SHP77 (cell line): ENCODE measurements around the gene CA7.
A peak's percentile ranks its signal among the peaks of the same experiment; 100 is the strongest.

Experiments used
- DNase-seq, 2 experiments: peaks; one replicate each; lab custom pipeline; 2025; lab: John Stamatoyannopoulos, UW

CA7 gene

DNA sequence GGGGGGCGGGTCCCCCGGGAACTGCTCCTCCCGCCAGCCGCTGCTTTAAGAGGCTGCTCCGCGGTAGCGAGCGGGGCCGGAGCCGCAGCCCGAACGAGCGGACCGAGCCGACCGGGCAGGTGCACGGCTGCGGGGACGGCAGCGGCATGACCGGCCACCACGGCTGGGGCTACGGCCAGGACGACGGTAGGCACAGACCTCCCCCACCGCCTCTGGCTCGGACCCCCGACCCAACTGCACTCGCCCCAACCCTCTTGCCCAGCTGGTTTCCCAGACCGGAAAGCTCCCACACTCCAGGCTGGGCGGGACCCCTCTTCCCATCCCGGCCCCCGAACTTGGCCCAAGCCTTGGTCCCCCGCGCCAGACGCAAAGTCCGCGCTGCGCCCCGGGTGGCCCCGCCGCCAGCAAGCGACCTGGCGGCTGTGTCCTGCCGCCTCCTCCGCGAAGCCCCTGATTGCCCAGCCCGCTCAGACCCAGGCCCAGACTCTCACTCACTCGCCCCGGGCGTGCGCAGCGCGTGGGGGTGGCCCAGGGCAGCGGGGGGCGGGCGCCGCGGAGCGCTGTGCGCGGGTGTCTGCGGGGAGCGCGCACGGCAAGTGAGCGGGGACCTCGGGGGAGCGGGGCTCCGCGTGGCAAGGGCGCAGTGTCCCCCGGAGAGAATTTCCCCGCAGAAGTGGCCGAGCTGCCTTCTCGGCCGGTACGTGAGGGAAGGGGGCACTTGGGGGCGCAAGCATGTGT is at the start of gene CA7:
TSS of gene CA7 (plus strand) at position 73 of the 738 bp plus-strand sequence. CDS start at position 147, 74 bp downstream.
- no peak for DNase-seq

DNA sequence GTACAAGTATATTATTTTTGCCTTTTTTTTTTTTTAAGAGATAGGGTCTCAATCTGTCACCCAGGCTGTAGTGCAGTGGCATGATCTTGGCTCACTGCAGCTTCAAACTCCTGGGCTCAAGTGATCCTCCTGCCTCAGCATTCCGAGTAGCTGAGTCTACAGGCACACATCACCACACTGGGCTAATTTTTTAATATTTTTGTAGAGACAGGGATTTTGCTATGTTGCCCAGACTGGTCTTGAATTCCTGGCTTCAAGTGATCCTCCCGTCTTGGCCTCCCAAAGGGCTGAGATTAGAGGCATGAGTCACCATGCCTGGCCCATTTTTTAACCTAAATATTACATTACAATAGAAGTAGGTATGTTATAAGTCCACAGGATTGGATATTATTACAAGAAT is 46.1 kb upstream of the CA7 start:
- DNase-seq = no peak

DNA sequence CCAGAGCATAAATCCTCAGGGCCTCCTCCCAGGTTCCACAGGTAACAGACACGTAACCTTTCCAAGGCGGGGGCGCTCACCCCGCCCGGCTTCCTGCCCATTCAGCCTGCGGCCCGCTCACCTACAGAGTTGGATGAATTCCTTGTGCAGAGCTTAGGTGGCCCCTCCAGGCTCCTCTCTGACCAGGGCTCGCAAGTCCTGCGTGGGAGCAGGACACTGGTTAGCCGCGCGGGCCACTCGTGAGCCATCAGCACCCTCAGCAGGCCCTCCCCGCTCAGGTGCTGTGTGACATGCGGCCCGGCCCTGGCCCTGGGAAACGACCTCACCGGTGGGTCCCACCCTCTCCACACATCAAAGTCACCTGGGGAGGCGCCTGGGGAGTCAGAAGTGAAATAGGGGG is 43.4 kb upstream of the CA7 start:
- no peak for DNase-seq

DNA sequence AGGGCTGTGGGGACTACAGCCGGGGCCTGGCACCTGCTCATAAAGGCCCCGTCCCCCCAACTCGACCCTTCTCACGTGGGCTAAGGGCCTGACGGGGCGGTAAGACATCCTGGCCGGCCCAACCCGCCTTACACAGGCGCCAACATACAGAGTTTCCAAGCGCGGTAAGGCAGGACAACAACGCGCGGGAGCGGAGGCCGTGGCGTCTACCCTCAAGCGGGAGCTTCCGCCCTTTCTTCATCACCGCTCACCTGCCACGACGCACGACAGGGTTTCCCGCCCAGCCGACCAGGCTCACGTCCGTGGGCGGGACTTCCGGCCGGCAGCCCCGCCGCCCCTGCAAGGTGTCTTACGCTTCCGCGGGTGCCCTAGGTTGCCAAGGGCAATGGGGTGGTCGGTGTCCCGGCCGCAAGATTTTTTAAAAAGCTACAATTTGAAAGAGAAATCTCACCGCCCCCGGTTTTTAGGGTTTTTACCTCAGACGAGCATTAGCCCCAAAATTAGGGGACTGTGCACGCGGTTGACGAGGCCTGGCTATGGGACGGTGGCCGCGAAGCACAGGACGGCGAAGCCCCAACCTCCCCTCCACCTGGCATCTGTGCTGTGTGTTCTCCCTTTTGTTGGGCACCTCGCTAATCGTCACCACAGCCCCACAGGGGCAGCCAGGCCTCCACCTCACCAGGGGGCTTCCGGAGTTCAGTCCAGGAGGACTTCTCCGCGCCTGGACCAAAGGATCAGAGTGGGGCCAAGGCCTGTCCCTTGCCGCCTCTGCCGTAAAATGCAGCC is 42.7 kb upstream of the CA7 start, which contains the start of gene TERB1:
TSS of gene TERB1 (minus strand) at position 265 of the 786 bp plus-strand sequence. CDS start 4,786 bp downstream, outside the sequence.
- DNase-seq = no peak

DNA sequence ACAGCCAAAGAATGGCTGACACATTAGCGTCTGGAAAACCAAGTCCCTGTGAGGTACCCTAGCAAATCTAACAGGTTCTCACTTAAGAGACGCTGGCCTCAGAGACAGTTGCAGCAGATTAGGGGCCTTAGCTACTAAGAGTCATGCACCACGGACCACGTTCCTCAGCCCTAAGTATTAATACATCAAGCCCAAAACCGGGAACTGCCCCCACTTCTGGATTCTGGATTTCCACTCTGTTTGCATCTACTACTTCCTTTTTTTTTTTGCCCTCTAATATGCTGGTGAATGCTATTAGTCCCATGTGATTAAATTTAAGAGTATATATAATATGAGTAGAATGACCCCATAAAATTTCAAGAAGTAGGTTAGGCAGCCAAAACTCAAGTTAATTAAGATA is 42.1 kb upstream of the CA7 start:
- DNase-seq = no peak

DNA sequence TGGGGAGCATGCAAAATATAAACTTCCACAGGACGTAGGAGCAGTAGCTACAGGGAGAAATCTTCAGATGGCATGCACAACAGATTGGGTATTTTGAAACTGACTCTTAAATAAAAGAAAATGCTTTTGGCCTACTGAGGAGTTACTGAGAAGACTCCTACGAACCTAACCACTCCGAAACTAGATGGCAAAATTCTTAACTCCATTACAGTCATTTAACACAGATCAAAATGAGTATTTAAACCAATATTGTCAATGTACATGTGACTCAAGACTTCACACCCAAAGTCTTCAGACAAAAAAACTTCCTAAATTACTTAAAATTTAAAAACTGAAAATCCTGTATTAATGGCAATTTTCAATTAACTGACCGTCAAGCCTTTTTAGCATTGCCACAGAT is 34.4 kb upstream of the CA7 start:
- DNase-seq = no peak

DNA sequence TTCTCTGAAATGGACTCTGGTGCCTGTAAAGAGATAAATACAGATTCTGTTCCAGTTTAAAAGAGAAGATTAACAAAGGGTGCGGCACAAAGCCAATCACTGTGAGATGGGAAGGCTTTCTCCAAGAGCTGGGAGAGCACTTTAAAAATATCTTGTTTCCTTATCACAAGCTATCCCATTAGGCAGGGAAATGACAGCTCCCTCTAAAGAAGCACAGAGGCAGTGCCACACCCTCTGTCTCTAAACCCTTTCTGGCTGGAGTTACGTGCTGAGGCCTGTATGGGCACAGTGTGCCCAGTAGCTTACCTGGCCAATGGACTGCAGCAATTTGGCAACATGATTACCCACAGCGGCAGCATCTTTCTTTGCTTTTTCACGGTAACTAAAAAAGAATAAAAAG is 33.8 kb upstream of the CA7 start:
- no peak for DNase-seq

DNA sequence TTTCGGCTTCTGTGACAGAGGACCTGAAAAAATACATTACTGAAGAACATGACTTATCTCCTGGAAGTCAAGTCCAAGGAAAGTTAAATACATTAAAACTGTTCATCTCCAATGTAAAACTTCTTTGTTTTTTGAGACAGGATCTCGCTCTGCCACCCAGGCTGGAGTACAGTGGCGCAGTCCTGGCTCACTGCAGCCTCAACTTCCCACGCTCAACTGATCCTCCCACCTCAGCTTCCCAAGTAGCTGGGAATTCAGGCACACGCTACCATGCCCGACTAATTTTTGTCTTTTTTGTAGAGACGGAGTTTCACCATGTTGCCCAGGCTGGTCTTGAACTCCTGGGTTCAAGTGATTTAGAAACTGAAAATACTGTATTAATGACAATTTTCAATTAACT is 33.2 kb upstream of the CA7 start:
- DNase-seq = no peak

DNA sequence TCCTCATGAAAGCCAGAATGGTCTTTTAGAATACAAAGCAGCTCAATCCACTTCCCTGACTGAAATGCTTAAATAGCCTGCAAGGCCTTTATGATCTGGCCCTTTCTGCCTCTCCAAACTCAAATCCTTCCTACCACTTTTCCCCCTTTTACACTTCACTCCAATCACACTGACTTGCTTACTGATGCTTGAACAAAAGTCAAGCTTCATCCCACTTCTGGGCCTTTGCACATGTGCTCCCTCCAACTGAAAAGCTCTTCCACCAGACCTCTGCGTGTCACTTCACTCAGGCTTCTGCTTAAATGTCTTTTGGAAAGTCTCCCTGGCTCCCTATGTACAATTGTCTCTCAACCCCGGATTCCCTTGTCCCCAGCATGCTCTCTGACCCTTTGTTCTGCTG is 29.5 kb upstream of the CA7 start:
- no peak for DNase-seq

DNA sequence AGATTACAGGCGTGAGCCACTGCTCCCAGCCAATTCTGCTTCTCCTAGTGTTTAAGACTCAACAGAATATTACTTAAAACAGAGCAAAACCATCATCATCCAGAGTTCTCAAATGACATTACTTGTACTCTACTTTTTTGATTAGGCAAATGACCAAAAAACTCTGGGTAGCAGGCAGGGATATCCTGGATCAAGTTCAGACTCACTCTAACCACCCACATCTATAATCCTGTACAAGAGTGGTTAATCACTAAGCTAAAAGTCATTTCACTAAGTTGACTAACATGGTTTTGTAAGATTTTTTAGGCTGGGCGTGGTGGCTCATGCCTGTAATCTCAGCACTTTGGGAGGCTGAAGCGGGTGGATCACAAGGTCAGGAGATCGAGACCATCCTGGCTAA is 20.2 kb upstream of the CA7 start:
- DNase-seq = no peak

DNA sequence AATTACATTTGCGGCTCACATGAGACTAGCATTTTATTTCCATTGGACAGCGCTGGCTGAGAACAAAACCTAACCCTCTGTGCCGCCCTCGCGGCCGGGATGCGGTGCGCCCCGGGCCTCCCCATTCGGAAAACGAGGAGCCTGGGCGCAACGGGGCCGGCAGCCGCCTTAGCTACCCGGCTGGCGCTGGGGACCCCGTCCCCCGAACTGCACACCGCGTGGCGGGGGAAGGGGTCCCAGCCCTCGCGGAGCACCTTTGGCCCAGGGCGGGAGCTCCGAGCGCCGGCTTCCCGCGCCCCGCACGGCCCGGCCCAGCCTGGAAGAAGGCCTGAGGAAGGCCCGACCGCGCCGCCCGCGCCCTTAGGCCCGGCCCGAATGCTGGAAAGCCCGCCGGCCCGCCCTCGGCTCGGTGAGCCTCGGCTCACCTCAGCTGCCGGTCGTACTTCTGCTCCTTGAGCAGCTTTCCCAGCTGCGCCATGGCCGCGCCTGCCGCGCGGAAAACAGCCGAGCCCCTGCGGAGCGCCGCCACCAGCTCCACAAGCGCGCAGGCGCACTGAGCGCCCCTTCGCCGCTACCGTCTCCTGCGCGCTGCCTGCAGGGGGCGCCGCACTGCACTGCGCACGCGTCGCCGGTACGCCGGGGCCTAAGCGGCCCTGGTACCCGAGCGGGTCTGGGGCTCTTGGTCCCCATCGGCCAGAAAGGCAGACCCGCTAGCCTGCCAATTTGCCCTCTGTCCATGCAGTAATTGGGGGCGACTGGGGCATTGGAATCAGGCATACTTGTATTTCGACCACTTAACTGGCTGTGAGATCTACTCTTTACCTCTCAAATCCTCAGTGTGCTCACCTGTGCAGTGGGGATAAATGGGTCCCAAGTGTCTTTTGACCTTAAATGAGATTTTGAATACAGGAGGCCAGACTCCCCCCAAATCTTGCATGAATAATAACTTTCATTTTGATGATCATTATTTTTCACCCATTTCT is 13.5 kb upstream of the CA7 start, which contains the start of gene NAE1:
TSS of gene NAE1 (minus strand) at position 555 of the 983 bp plus-strand sequence. CDS start at position 478, 77 bp downstream.
- peak; percentile 66 to 70 for DNase-seq

DNA sequence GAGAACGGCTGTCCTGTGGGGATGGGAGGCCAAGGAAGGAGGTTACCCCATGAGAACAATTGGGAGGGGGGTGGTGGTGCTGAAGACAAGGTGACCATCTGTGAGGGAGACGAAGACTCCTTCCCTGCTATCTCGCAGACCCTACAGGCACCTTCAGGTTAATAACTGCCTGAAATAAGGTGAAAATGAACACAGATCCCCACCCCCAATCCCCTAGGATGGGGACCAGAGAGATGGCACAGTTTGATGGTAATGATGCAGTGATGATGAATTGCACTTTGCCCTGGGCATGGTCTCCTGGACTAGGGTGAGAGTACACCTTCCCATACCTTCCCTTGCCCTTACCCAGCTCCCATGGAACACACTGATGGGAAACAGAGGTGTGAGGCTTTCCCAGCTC is 12.0 kb upstream of the CA7 start:
- no peak for DNase-seq

DNA sequence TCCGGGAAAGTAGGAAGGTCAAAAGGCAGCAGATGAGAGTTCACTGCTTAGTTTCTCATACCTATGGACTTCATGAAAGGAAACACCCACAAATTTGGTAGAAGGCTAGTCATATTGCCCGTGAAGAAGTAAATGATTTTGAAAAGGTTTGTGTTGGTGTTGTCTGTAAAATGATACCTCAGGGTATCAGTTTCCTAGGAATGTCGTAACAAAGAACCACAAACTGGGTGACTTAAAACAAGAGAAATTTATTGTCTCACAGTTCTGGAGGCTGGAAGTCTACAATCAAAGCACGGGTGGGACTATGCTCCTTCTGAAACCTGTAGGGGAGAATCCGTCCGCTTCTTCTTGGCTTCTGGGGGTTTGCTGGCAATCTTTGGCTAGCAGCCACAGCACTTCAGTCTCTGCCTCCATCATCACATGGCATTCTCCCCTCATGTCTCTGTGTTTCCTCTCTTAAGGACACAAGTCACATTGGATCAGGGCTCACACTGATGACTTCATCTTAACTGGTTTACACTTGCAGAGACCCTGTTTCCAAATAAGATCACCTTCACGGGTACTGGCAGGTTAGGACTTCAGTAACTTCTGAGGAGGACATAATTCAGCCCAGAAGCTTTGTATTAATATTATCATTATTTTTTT is 11.4 kb upstream of the CA7 start:
- no peak for DNase-seq

DNA sequence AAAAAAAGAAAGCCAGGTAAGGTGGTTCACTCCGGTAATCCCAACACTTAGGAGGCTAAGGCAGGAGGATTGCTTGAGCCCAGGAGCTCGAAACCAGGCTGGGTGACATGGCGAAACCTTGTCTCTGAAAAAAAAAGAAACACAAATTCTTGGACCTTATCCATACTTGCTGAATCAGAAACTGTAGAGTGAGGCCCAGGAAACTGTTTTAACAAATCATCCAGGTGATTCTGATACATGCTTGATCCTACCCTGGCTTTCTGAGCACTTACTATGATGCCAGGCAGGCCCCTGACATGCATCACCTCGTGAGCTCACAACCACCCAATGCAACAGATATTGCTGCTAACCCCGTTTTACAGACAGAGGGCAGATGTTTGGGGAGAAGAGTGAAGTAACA is 9.5 kb upstream of the CA7 start:
- DNase-seq = no peak

DNA sequence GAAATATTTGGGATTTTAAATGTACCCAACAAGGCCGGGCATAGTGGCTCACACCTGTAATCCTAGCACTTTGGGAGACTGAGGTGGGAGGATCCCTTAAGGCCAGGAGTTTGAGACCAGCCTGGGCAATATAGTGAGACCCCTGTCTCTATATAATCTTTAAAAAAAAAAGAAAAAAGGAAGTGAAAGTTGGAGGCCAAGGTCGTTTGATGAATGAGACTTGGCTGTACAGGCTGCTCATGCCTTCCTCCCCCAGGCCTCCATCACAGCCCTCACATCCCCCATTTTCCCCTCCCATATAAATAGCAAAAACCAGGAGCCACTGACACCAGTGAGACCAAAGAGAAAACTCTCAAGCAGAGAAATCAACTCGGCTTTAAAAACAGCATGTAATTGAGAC is 3.3 kb upstream of the CA7 start:
- DNase-seq = no peak

DNA sequence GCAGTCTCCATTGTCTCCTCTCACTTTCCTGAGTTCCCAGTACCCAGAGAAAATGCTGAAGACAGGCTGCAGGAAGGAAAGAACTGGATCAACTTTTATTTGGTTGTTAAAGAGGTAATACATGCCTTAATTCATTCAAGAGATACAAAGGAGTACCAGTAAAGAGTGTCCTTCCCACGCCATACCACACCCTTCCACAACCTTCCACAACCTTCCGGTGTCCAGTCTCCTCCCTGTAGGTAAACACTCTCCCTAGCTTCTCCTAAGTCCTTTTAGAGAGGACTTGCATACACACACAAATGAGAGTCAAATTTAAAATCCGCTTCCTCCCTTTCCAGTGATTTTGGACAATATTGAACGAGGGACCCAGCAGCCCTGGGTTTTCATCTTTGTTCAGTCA is 2.8 kb upstream of the CA7 start:
- no peak for DNase-seq

DNA sequence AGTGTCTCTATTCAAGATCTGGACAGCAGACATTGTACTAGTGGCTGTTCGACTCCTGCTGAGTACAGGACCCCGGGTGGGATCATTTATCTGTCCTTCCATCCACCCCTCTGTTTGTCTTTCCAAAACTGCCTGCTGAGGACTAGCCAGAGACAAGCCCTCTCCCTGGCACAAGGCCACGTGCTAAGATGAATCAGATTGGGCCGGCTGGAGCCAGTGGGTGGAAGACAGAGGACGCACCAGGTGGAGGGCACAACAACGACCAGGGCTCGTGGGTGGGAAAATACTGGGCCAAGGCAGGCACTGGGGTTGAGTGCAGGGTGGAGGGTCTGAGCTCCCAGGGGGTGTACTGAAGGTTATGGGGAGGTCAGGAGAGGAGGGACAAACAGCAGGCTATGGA is 1.4 kb upstream of the CA7 start:
- peak in 1 of 2 experiments; percentile 6 for DNase-seq

DNA sequence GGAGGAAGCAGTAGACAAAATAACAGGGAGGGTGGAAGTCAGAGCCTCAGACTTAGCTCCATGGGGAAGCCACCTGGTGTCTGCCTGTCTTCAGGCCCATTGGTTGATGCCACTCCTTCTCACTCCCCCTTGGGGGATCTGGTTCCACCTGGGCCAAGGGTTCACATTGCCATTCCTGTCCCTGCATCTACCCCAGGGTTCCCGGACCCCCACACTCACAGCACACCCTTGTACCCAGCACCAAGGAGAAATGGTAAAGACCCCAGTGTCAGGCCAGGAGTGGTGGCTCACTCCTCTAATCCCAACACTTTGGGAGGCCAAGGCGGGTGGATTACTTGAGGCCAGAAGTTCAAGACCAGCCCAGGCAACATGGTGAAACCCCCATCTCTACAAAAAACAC is 1.0 kb upstream of the CA7 start:
- DNase-seq = no peak

DNA sequence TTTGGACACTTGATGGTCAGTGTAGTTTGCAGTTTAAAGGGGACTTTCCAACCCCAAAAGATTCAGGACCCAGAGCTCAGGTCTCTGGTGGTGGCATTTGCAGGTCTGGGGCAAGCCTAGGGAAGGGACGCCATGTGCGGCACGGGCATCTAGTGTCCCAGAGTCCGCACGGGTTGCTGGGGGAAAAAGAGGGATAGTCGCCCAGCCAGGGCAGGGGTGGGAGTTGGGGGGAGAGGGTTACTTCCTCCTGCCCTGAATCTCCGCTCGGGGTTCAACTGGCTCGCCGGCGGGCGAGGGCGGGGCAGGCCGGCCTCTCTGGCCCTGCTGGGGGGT is 239 bp upstream of the CA7 start:
- DNase-seq = no peak

DNA sequence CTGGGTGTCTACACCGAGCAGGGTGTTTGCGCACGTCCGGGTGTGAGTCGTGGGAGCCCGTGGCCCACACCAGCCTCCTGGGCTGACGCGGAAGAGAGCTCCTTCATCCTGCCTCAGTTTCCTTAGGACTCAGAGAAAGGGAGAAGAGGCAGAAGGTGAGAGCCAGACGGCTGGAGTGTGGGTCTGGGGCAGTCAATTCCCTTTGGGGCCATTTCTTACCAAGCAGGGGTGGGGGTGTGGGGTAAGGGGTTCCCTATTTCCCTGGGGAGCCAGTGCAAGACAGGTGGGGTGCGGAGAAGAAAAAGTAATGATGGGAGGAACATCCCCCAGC is 831 bp downstream of the CA7 start:
- DNase-seq = no peak

DNA sequence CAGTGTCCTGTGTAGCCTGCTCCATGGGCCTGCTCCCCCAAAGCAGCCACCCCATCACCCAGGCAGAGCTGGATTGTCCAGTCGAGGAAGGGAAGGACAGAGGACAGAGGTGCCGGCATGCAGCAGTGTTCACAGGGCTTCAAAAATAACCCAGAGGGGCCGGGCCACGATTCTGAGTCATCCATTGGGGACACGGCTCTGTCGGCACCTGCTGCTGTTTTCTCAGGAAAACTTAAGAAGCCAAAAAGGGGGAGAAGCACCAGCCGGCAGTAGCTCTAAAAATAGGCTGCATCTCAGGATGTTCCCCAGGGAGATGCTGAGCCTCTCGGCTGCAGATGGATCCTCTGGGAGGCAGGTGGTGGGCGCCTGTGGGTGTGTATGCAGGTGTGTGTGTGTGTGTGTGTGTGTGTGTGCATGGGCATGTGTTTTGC is 1.6 kb downstream of the CA7 start:
- DNase-seq = no peak

DNA sequence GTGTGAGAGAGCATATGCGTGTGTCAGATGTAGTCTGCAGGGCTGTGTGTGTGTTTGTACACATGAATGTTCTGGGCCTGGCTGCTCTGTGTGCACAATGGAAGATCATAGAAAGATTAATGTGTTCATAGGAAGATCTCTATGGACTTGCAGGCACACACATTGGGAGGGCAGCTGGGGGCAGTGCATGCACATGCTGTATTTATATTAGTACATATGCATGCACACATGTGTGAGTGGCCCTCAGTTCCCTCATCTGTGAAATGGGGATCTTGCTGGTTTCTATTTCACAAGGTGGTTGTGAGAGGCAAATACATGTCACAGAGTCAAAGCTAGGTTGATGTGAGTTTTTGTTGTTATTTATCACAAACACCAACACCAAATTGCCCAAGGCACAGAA is 2.1 kb downstream of the CA7 start:
- DNase-seq = no peak
